Cardiac fibroblast (primary cell): ENCODE data around the gene NFATC1.

ENCODE experiments used
- DNase-seq, 2 donors: peaks; one replicate each; pipeline versions ENCODE4 v3.0.0 to v3.0.0-alpha.2; 2010; ENCODE audit warnings: low read depth in 2 of 2
- H3K4me3 ChIP-seq, 2 donors: replicated peaks in 1 of 2; 1 replicate in 1 of 2; 2 replicates in 1 of 2; pipeline ENCODE4 v1.5.1; 2011; ENCODE audit warnings: low read depth in 2 of 2, low read length in 2 of 2, mild to moderate bottlenecking in 2 of 2, moderate library complexity in 1 of 2
- CTCF ChIP-seq: IDR thresholded peaks from one replicate; pipeline ENCODE4 v1.5.1; 2011; ENCODE audit warnings: low read depth, mild to moderate bottlenecking, low read length, inconsistent platforms

NFATC1 gene

GRCh38 chr18:79387615-79388014 lies 8.1 kb upstream of the NFATC1 start:
- TF ChIP-seq CTCF = no peak
- H3K4me3 ChIP-seq = no peak overlapping the region
- DNase-seq = no peak

GRCh38 chr18:79388043-79388442 lies 7.7 kb upstream of the NFATC1 start:
- DNase-seq = no peak
- no peak for TF ChIP-seq CTCF
- H3K4me3 ChIP-seq = no peak overlapping the region

GRCh38 chr18:79389689-79390088 lies 6.0 kb upstream of the NFATC1 start:
- H3K4me3 ChIP-seq = no peak overlapping the region
- no peak for TF ChIP-seq CTCF
- DNase-seq = no peak

DNA sequence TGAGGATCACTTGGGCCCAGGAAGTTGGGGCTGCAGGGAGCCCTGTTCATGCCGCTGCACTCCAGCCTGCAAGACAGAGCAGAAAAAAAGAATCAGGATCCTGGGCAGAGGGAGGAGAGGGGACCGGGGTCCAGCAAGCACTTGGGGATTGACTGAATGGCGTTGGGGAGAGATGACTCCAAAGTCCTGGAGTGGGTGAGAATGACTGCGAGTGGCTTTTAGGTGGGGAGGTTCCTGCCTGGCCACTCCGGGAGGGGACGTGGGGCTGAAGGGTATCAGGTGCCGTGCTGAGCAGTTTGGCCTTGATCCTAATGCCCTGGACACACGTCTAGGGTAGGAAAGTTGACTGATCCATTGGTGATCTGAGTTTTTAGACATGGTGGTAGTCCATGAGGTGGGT lies 3.5 kb upstream of the NFATC1 start:
- TF ChIP-seq CTCF = no peak
- no peak overlapping the region for H3K4me3 ChIP-seq
- no peak for DNase-seq

DNA sequence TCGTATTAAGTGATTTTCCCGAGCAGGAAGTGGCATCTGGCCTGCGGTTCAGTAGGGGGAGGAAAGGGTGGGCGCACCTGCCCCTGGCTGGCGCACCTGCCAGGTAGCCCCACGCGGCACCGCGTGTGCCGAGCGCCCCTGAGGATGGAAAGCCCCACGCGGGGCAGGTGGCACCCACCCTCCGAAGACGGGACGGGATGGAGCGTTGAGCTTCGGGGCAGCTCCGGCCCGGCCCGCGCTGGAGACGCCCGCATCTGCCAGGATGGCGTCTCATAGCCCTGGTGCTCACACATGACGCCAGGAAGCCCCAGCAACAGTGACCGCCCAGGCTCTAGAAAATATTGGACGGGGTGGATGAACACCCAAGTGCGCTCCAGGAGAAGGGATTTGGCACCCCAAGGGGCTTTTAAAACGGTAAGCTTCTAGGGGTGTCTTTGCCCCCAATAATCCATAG lies 2.5 kb upstream of the NFATC1 start:
- TF ChIP-seq CTCF = no peak
- H3K4me3 ChIP-seq = peak overlapping the region; percentile 28 to 51
- peak in 1 of 2 donors; percentile 41 for DNase-seq

GRCh38 chr18:79393635-79394533 lies 1.8 kb upstream of the NFATC1 start:
- no peak for TF ChIP-seq CTCF
- peak; percentile 89 to 95 for DNase-seq
- H3K4me3 ChIP-seq = peak overlapping the region; percentile 36 to 51
